HepG2 (cell line): ENCODE results near the gene PTPN12. TPM values are rescaled to one million over a fixed set of nuclear protein-coding genes. Genes with fewer than 3 reads are reported as not detected.

Experiments used
- ATAC-seq: fragments of 200-7000 bp; cut with Tn5 transposase; 3 replicates; pipeline ENCODE4 v1.9.1; 2020; ENCODE audit warnings: mild to moderate bottlenecking, moderate library complexity
- BruUV-seq: library from RNA; stranded (reverse); fragments of 400-500 nt; replicated peaks from 2 replicates; lab custom pipeline; 2021; lab: Mats Ljungman, UMichigan
- CTCF ChIA-PET: fragments of 300-600 bp; formaldehyde crosslinking; extraction: SDS; loops from one replicate; lab custom pipeline; 2021; ENCODE audit warnings: low total read pairs, inconsistent platforms, low intra/inter-chr PET ratio; lab: Yijun Ruan, JAX
- POLR2A ChIA-PET: fragments of 350-600 bp; sonication (Branson Sonifier 250); formaldehyde crosslinking; loops from one replicate; lab custom pipeline; 2020; ENCODE audit warnings: antibody characterized with exemption, inconsistent platforms; lab: Yijun Ruan, JAX
- DNase-seq: peaks from one replicate; pipeline ENCODE4 v3.0.0-alpha.2; 2015; ENCODE audit warnings: low spot score
- FAIRE-seq: peaks from 3 replicates; lab custom pipeline; 2011; peaks lifted over from hg19 to GRCh38; lab: Jason Lieb, UNC
- H2AFZ ChIP-seq: one replicate; pipeline ENCODE4 v1.6.1; 2011; ENCODE audit warnings: low read length, inconsistent platforms
- H3K27ac ChIP-seq: fragments of 300-600 bp; 3 replicates; pipeline ENCODE4 v1.8.0; 2011; ENCODE audit warnings: mixed run types, mild to moderate bottlenecking, mixed read lengths, low read length, inconsistent platforms; ENCODE audit not compliant: insufficient read depth; ENCODE audit errors: extremely low read length
- H3K27me3 ChIP-seq, 2 experiments: fragments of 200-600 bp in 1 of 2; 2 replicates in 1 of 2; 3 replicates in 1 of 2; pipeline versions ENCODE4 v1.6.0 to v1.8.0; 2011; ENCODE audit warnings: low read length in 2 of 2, mild to moderate bottlenecking in 2 of 2, moderate library complexity in 2 of 2, inconsistent platforms in 1 of 2; ENCODE audit not compliant: insufficient read depth in 2 of 2, control insufficient read depth in 1 of 2
- H3K36me3 ChIP-seq, 2 experiments: fragments of 200-600 bp in 1 of 2; replicated peaks in 1 of 2; 2 replicates in 1 of 2; 3 replicates in 1 of 2; pipeline versions ENCODE4 v1.5.1 to v1.8.0; 2011; ENCODE audit warnings: low read length in 2 of 2, inconsistent platforms in 1 of 2; ENCODE audit not compliant: insufficient read depth in 2 of 2, control insufficient read depth in 1 of 2
- H3K4me1 ChIP-seq: 2 replicates; pipeline ENCODE4 v1.5.1; 2012; ENCODE audit warnings: low read length, inconsistent platforms; ENCODE audit not compliant: insufficient read depth
- H3K4me2 ChIP-seq: 2 replicates; pipeline ENCODE4 v1.6.0; 2011; ENCODE audit warnings: low read depth, low read length, inconsistent platforms
- H3K4me3 ChIP-seq, 3 experiments: fragments of 200-600 bp in 1 of 3; sonication (generic), shearing (Covaris generic) in 1 of 3; replicated peaks in 1 of 3; 2 replicates each; pipeline ENCODE4 v1.5.1; 2011 to 2016; ENCODE audit warnings: low read length in 3 of 3, inconsistent platforms in 2 of 3, low read depth in 2 of 3, mild to moderate bottlenecking in 2 of 3, control low read depth in 1 of 3, mixed read lengths in 1 of 3; ENCODE audit not compliant: insufficient read depth in 1 of 3
- H3K79me2 ChIP-seq: one replicate; pipeline ENCODE4 v1.6.1; 2011; ENCODE audit warnings: low read length, inconsistent platforms; ENCODE audit not compliant: insufficient read depth
- H3K9ac ChIP-seq: 2 replicates; pipeline ENCODE4 v1.6.0; 2011; ENCODE audit warnings: mild to moderate bottlenecking, low read depth, low read length, inconsistent platforms; ENCODE audit not compliant: insufficient read depth
- H3K9me3 ChIP-seq: 2 replicates; pipeline ENCODE4 v1.5.1; 2012; ENCODE audit warnings: mild to moderate bottlenecking, low read length
- H4K20me1 ChIP-seq: 2 replicates; pipeline ENCODE4 v1.6.0; 2011; ENCODE audit warnings: inconsistent platforms, mild to moderate bottlenecking, low read length, moderate library complexity; ENCODE audit not compliant: insufficient read depth
- MAZ ChIP-seq, 2 experiments: sonication (generic) in 1 of 2; formaldehyde crosslinking in 1 of 2; IDR thresholded peaks; 2 replicates each; pipeline versions ENCODE4 v1.5.0 to v1.6.1; 2012 to 2020; ENCODE audit warnings: low read depth in 2 of 2, mild to moderate bottlenecking in 2 of 2, borderline replicate concordance in 1 of 2, improper control_type of control experiment in 1 of 2, low read length in 1 of 2, missing genetic modification reagents in 1 of 2, moderate library complexity in 1 of 2
- RBM22 ChIP-seq: fragments of 200-400 bp; formaldehyde crosslinking; optimal IDR thresholded peaks from 2 replicates; pipeline ENCODE3; 2017; ENCODE audit warnings: mild to moderate bottlenecking, low read length, moderate library complexity
- ZNF556 ChIP-seq: sonication (generic); formaldehyde crosslinking; IDR thresholded peaks from 2 replicates; pipeline ENCODE4 v1.4.0; 2020; ENCODE audit warnings: mild to moderate bottlenecking, missing genetic modification reagents, borderline replicate concordance
- WGBS: methylation state at CpG from one replicate; pipeline ENCODE4 v1.1.6; 2017; ENCODE audit warnings: low lambda C conversion rate; 5-methylcytosine and 5-hydroxymethylcytosine counted together
- in situ Hi-C: cut with HindIII; loops from 2 replicates; pipeline ENCODE4 v1.10.0; 2017; ENCODE audit warnings: low pct_unique_long_range_greater_than_20kb; ENCODE audit not compliant: extremely low pct_ligation_motif_present
- intact Hi-C: fragments of 100-400 bp; cut with micrococcal nuclease; formaldehyde crosslinking; loops from one replicate; pipeline ENCODE4 v1.10.0; 2022; ENCODE audit not compliant: unreplicated experiment
- polyA plus RNA-seq, 8 experiments: library from polyadenylated mRNA; depleted of rRNA in 3 of 8; stranded (reverse) in 7 of 8; unstranded in 1 of 8; fragments of >200 nt; fragmentation: Illumina TruSeq in 4 of 8; extraction: Trizol in 4 of 8; gene quantifications; 2 replicates each; pipeline versions ENCODE4 v1.2.1 to v1.2.3, GENCODE V29; 2011 to 2016; ENCODE audit warnings: low read depth in 4 of 8, missing spikeins in 1 of 8, mixed read lengths in 1 of 8; ENCODE audit not compliant: insufficient read depth in 1 of 8
- total RNA-seq, 5 experiments: library from RNA; depleted of rRNA; stranded (reverse); fragments of >200 nt; fragmentation: Illumina TruSeq; extraction: Trizol; gene quantifications; 2 replicates each; pipeline ENCODE4 v1.2.3, GENCODE V29; 2016; ENCODE audit warnings: low read depth in 1 of 5
- TF ChIP-seq, protein P1 (sequence below): sonication (generic); formaldehyde crosslinking; IDR thresholded peaks from 2 replicates; pipeline ENCODE4 v1.4.0; 2020; ENCODE audit warnings: missing genetic modification reagents
- TF ChIP-seq, protein P2 (sequence below): sonication (generic); formaldehyde crosslinking; IDR thresholded peaks from 2 replicates; pipeline ENCODE4 v1.8.1; 2023; ENCODE audit warnings: mild to moderate bottlenecking, moderate library complexity, missing genetic modification reagents

Gene PTPN12
- total and polyA plus RNA-seq, 2 of the 13 experiments (the other 11 are each of a cell fraction or from before 2014, with no cell fraction given): 22.9 to 56.8 TPM

DNA sequence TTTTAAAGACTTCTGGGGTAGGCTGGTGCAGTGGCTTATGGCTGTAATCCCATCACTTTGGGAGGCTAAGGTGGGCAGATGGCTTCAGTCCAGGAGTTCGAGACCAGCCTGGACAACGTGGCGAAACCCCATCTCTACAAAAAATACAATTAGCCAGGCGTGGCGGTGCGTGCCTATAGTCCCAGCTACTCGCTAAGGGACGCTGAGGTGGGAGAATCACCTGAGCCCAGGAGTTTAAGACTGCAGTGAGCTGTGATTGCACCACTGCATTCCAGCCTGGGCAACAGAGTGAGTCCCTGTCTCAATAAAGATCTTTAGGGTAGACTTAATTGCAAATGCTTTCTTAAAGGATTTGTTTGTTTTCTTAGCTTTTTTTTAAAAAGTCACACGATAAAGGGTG, 29.3 kb downstream of the PTPN12 start:
- H3K27me3 ChIP-seq: no peaks in the 10 kb centered on the region
- H3K79me2 ChIP-seq: peaks cover 88% of the 10 kb centered on the region
- peaks cover 47% of the 10 kb centered on the region for H4K20me1 ChIP-seq
- TF ChIP-seq, protein P1, sequence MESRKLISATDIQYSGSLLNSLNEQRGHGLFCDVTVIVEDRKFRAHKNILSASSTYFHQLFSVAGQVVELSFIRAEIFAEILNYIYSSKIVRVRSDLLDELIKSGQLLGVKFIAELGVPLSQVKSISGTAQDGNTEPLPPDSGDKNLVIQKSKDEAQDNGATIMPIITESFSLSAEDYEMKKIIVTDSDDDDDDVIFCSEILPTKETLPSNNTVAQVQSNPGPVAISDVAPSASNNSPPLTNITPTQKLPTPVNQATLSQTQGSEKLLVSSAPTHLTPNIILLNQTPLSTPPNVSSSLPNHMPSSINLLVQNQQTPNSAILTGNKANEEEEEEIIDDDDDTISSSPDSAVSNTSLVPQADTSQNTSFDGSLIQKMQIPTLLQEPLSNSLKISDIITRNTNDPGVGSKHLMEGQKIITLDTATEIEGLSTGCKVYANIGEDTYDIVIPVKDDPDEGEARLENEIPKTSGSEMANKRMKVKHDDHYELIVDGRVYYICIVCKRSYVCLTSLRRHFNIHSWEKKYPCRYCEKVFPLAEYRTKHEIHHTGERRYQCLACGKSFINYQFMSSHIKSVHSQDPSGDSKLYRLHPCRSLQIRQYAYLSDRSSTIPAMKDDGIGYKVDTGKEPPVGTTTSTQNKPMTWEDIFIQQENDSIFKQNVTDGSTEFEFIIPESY (CRISPR knock-in tag): 0 out of 2 replicates have a peak, but pooled peaks have one; percentile 43
- TF ChIP-seq MAZ (IDR thresholded peaks at IDR 0.05; ENCODE audit: borderline replicate concordance, low read depth, low read length) (no peak), MAZ (CRISPR knock-in tag; IDR thresholded peaks at IDR 0.05; ENCODE audit: low read depth) (no peak), RBM22 (peak; percentile 27)
- DNase-seq (no peak), ATAC-seq (no peak), FAIRE-seq (no peak)
- no peak overlapping the region for H3K9ac ChIP-seq
- ChIA-PET POLR2A (no interaction called here), CTCF (no interaction called here)
- H3K9me3 ChIP-seq: no peaks in the 10 kb centered on the region
- H3K4me3 ChIP-seq: no peak overlapping the region
- no peak overlapping the region for H3K4me2 ChIP-seq
- no peak overlapping the region for H3K27ac ChIP-seq
- H3K4me1 ChIP-seq: peaks cover 15% of the 10 kb centered on the region
- 98% methylated on average over 9 of the region's 9 CpGs for WGBS
- in situ Hi-C loops (no loop called here), intact Hi-C loops (no loop called here)
- H2AFZ ChIP-seq: no peak overlapping the region
- no TSS peak for BruUV-seq
- peaks cover 0 to 13% of the 10 kb centered on the region in 2 experiments; a peak in 2 of 5 replicates for H3K36me3 ChIP-seq

DNA sequence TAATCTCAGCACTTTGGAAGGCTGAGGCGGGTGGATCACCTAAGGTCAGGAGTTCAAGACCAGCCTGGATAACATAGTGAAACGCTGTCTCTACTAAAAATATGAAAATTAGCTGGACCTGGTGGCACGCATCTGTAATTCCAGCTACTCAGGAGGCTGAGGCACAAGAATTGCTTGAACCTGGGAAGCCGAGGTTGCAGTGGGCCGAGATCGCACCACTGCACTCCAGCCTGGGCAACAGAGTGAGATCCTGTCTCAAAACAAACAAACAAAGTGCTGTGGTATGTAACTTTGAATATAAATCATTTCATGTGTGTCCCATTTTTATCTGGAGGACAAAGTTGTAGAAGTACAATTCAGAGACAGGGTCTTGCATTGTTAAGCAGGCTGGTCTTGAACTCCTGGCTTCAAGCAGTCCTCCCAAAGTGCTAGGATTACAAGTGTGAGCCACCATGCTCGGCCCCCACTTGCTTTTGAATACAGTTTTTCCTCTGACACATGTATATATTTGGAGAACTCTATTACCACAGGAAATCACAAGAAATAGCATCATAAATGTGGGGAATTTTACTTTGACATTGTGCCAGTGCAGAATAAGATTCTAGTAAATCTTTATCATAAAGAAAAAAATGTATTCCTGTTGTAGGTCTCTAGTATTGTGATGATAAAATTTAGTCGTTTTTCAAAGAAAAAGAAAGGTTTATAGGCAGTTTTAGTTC, 32.6 kb downstream of the PTPN12 start:
- no peak overlapping the region for H3K4me3 ChIP-seq
- peaks cover 70% of the 10 kb centered on the region for H3K79me2 ChIP-seq
- ChIA-PET POLR2A (no interaction called here), CTCF (no interaction called here)
- peaks cover 33% of the 10 kb centered on the region for H4K20me1 ChIP-seq
- H3K9ac ChIP-seq: no peak overlapping the region
- no peak overlapping the region for H3K27ac ChIP-seq
- DNase-seq (no peak), ATAC-seq (no peak), FAIRE-seq (no peak)
- no peaks in the 10 kb centered on the region for H3K27me3 ChIP-seq
- H3K36me3 ChIP-seq: peaks cover 7 to 40% of the 10 kb centered on the region in 2 experiments; a peak in 4 of 5 replicates
- 89% methylated on average over 8 of the region's 8 CpGs for WGBS
- in situ Hi-C loops (no loop called here), intact Hi-C loops (no loop called here)
- no peaks in the 10 kb centered on the region for H3K9me3 ChIP-seq
- H3K4me2 ChIP-seq: no peak overlapping the region
- no peak overlapping the region for H2AFZ ChIP-seq
- H3K4me1 ChIP-seq: peaks cover 32% of the 10 kb centered on the region
- no TSS peak for BruUV-seq
- TF ChIP-seq, protein P2, sequence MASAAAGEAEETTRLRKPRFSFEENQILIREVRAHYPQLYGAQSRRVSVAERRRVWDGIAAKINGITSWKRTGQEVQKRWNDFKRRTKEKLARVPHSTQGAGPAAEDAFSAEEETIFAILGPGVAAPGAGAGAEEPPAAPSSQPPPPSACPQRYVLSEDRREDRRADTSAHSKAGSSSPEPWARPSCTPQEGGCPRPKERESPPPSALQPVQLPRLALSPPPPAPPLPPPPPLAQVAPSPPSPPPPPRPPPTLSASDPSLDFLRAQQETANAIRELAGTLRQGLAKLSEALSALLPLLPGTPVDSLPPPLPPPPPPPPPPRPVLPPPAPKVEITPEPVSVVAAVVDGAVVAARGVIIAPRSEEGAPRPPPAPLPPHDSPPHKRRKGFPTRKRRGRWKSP (CRISPR knock-in tag): no peak
- no peak for TF ChIP-seq ZNF556 (CRISPR knock-in tag)
